Ectodermal cell (in vitro differentiated cells): Measurements from ENCODE around the gene HAUS7.

Experiments used
- H3K27ac ChIP-seq: 2 replicates; pipeline ENCODE4 v1.7.0; 2013; ENCODE audit warnings: mild to moderate bottlenecking, low read depth, low read length; ENCODE audit not compliant: insufficient read depth, poor library complexity, severe bottlenecking
- H3K27me3 ChIP-seq: 2 replicates; pipeline ENCODE4 v1.7.0; 2013; ENCODE audit warnings: mild to moderate bottlenecking, low read length; ENCODE audit not compliant: insufficient read depth, control insufficient read depth, poor library complexity, severe bottlenecking
- H3K36me3 ChIP-seq: one replicate; pipeline ENCODE4 v1.7.0; 2013; ENCODE audit warnings: low read length; ENCODE audit not compliant: control insufficient read depth, insufficient read depth
- H3K4me1 ChIP-seq: one replicate; pipeline ENCODE4 v1.7.0; 2013; ENCODE audit warnings: low read length; ENCODE audit not compliant: control insufficient read depth, insufficient read depth
- H3K4me3 ChIP-seq: 2 replicates; pipeline ENCODE4 v1.7.0; 2013; ENCODE audit warnings: low read depth, low read length, control low read depth; ENCODE audit not compliant: insufficient read depth
- H3K9me3 ChIP-seq: 2 replicates; pipeline ENCODE4 v1.7.0; 2013; ENCODE audit warnings: mild to moderate bottlenecking, low read length, moderate library complexity; ENCODE audit not compliant: control insufficient read depth
- WGBS, 2 experiments: methylation state at CpG; one replicate each; pipeline ENCODE4 v1.1.7; 2013; ENCODE audit warnings: missing lambda C conversion rate in 2 of 2; 5-methylcytosine and 5-hydroxymethylcytosine counted together

HAUS7 gene

GRCh38 chrX:153426204-153426603 lies 44.2 kb downstream of the HAUS7 start:
- WGBS, 2 experiments, result 85 to 95% methylated on average over 3 of the region's 3 CpGs
- Histone ChIP-seq H3K27ac (no peak overlapping the region), H3K36me3 (no peaks in the 10 kb centered on the region), H3K9me3 (no peaks in the 10 kb centered on the region), H3K4me3 (no peak overlapping the region), H3K4me1 (no peaks in the 10 kb centered on the region), H3K27me3 (no peaks in the 10 kb centered on the region)

DNA sequence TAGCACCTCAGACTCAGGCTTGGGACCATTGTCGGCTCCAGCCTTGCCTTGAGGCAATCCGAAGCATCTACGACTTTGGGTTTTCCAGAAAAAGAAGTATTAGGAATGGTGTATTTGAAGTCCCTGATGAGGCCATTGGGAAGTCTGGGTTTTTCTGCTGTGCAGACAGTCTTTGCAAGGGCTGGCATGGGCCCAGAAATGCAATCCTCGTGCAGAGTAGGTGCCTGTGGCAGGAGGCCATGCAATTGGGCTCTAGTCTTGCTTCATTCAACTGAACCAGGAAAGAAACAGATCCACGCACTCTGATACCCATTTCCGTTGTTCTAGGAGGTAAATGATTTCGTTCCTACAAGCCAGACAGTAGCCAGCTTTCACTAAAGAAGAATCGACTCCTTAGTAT lies 46.7 kb downstream of the HAUS7 start:
- 95 to 96% methylated on average over 8 of the region's 8 CpGs for WGBS, 2 experiments
- no peaks in the 10 kb centered on the region for H3K27me3 ChIP-seq
- H3K27ac ChIP-seq, result no peak overlapping the region

DNA sequence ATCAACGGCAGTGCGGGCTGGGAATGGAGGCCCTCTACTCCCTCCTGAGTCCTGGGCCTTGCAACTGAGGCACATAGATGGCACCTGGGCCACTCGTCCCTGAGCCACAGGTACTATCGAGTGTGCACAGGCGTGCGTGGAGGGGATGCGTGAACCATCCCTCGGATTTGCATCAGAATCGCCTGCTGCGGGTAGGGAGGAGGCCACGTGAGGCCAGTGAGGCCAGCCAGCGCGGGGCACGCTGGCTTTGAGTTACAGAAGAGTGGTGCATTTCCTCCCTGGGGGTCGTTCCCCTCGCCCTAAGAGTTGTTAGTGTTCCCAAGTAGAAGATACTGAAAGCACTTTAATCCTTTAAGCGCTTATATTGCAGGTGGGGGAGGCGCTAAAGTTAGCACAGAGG lies 48.5 kb downstream of the HAUS7 start:
- H3K4me1 ChIP-seq, result no peaks in the 10 kb centered on the region
- no peaks in the 10 kb centered on the region for H3K36me3 ChIP-seq
- no peak overlapping the region for H3K4me3 ChIP-seq
- no peak overlapping the region for H3K27ac ChIP-seq
- WGBS, 2 experiments, result 86 to 89% methylated on average over 18 of the region's 18 CpGs
- H3K9me3 ChIP-seq, result no peaks in the 10 kb centered on the region
- H3K27me3 ChIP-seq, result no peaks in the 10 kb centered on the region

More for the DNA sequence above, 46.7 kb downstream of the HAUS7 start:
- Histone ChIP-seq H3K4me3 (no peak overlapping the region), H3K36me3 (no peaks in the 10 kb centered on the region), H3K9me3 (no peaks in the 10 kb centered on the region), H3K4me1 (no peaks in the 10 kb centered on the region)

- Histone ChIP-seq H3K4me1 (no peaks in the 10 kb centered on the region), H3K27me3 (no peaks in the 10 kb centered on the region), H3K9me3 (no peaks in the 10 kb centered on the region), H3K36me3 (no peaks in the 10 kb centered on the region), H3K27ac (no peak overlapping the region), H3K4me3 (no peak overlapping the region)
- 97% methylated on average over 91 of the region's 91 CpGs for WGBS, 2 experiments
Measured at GRCh38 chrX:153420851-153421599, 49.4 kb downstream of the HAUS7 start.

DNA sequence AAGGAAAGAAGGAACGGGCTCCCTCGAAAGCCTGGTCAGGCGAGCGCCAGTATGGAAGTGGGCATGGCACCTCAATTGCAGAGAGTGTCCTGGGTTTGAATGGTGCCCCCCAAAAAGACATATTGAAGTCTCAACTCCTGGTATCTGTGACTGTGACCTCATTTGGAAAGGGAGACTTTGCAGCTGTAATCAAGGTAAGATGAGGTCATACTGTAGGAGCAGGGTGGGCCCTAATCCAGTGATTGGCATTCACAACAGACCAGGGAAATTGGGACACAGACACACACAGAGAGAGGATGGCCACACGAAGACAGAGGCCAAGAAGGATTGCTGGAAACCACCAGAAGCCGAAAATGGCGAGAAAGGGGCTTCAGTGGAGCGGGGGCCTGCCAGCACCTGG lies 52.7 kb downstream of the HAUS7 start:
- Histone ChIP-seq H3K36me3 (no peaks in the 10 kb centered on the region), H3K27me3 (no peaks in the 10 kb centered on the region), H3K4me1 (no peaks in the 10 kb centered on the region), H3K9me3 (no peaks in the 10 kb centered on the region), H3K27ac (no peak overlapping the region), H3K4me3 (no peak overlapping the region)
- WGBS, 2 experiments, result 90 to 94% methylated on average over 8 of the region's 8 CpGs

DNA sequence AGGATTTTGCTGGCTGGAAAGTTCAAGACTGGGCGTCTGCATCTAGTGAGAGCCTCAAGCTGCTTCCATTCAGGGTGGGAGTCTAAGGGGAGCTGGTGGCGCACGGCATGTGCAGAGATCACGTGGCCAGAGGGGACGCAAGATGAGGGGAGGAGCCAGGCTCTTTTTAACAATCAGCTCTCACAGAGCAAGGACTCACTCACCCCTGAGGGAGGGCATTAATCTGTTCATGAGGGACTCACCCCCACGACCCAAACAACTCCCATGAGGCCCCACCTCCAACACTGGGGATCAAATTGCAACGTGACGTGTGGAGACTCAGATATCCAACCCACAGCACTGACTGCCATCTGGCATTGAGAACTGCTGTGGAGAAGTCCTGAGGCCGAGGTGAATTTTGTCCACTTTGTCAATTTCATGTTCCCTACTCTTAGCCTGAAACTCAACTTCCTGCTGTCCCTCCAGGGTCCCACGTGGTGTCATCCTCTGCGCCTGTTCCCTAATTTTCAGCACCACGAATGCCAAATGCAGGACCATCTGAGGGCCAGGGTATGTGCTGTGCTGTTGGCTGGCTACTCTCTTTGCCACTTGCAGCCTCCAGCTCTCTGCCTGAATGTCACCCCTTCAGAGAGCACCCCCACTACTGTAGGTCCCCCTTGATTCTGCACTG lies 53.5 kb downstream of the HAUS7 start:
- Histone ChIP-seq H3K4me1 (no peaks in the 10 kb centered on the region), H3K4me3 (no peak overlapping the region), H3K36me3 (no peaks in the 10 kb centered on the region), H3K27me3 (peaks cover 5% of the 10 kb centered on the region), H3K9me3 (no peaks in the 10 kb centered on the region), H3K27ac (no peak overlapping the region)
- WGBS, 2 experiments, result 65 to 69% methylated on average over 9 to 12 of the region's 12 CpGs

DNA sequence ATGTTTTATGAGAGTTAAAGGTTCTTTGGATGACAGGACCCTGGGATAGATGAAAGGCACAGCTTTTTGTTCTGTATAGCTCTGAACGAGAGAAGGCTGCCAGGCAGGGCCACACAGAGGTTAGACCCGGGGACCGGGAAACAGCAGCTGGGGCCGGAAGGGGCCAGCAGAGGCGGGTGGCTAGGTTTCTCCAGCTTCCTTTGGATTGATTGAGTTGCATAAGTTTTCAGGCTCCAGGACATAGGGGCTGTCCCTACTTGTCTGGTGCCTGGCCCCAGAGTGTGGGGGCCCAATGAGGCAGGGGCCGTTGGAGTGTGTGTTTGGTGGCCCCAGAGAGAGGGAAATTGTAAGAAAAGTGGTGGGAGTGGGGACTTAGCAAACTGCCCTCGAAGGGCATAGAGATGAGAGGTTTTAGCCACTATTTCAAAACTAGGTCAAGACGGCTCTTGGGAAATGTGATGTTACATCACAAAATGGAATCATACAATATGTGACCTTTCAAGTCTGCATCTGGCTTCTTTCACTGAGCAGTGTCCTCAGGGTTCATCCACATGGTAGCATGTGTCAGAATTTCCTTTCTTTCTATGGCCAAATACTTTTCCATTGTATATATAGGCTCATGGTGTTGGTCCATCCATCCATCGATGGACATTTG lies 55.4 kb downstream of the HAUS7 start:
- H3K27me3 ChIP-seq, result peaks cover 23% of the 10 kb centered on the region
- H3K27ac ChIP-seq, result no peak overlapping the region
- no peak overlapping the region for H3K4me3 ChIP-seq
- H3K4me1 ChIP-seq, result no peaks in the 10 kb centered on the region
- WGBS, 2 experiments, result 90 to 91% methylated on average over 9 of the region's 9 CpGs
- H3K9me3 ChIP-seq, result no peaks in the 10 kb centered on the region
- no peaks in the 10 kb centered on the region for H3K36me3 ChIP-seq

DNA sequence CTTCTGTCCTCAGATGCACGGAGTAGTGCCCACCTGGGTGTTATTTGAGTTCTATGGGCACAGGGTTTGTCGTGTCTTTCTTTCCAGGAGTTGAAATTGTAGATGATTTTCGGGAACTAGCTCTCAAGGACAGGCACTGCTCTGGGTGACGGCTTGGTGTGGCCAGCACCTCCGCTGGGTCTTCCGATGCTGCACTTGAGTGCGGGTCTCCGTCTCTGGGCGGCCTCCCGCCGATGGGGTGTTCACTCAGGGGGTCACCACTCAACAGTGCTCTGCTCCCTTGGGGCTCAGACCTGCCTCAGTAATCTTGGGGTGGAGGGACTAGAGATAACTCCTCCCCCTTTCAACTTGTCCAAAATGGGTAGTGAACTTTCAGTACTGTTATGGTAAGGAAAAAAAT lies 56.6 kb downstream of the HAUS7 start:
- no peak overlapping the region for H3K4me3 ChIP-seq
- 92 to 96% methylated on average over 11 of the region's 11 CpGs for WGBS, 2 experiments
- no peak overlapping the region for H3K27ac ChIP-seq
- no peaks in the 10 kb centered on the region for H3K36me3 ChIP-seq
- no peaks in the 10 kb centered on the region for H3K4me1 ChIP-seq
- H3K27me3 ChIP-seq, result peaks cover 23% of the 10 kb centered on the region
- H3K9me3 ChIP-seq, result no peaks in the 10 kb centered on the region

- Histone ChIP-seq H3K27me3 (peaks cover 23% of the 10 kb centered on the region), H3K4me1 (no peaks in the 10 kb centered on the region)
- WGBS, 2 experiments, result 81 to 84% methylated on average over 23 of the region's 23 CpGs
Measured at GRCh38 chrX:153412746-153413720, 57.3 kb downstream of the HAUS7 start.

More at GRCh38 chrX:153412746-153413720, 57.3 kb downstream of the HAUS7 start:
- H3K27ac ChIP-seq, result no peak overlapping the region
- no peaks in the 10 kb centered on the region for H3K9me3 ChIP-seq
- H3K4me3 ChIP-seq, result no peak overlapping the region
- no peaks in the 10 kb centered on the region for H3K36me3 ChIP-seq
